OCI-LY3 (cell line): Measurements from ENCODE around the gene SMYD3.

Experiments used
- H2AFZ ChIP-seq: fragments of 200-600, 300-600 bp; shearing (Covaris generic); 2 replicates; pipeline ENCODE4 v1.6.0; 2014; ENCODE audit warnings: antibody characterized with exemption, low read depth, low read length
- H3K27ac ChIP-seq: fragments of 200-600, 300-600 bp; sonication (generic); 2 replicates; pipeline ENCODE4 v1.5.1; 2014; ENCODE audit warnings: mild to moderate bottlenecking, low read length, moderate library complexity, mixed read lengths
- H3K27me3 ChIP-seq: fragments of 200-600, 300-600 bp; sonication (generic); 2 replicates; pipeline ENCODE4 v1.6.1; 2014; ENCODE audit warnings: low read depth, low read length, mixed read lengths
- H3K36me3 ChIP-seq: fragments of 200-600, 300-600 bp; sonication (generic); replicated peaks from 2 replicates; pipeline ENCODE3; 2014; ENCODE audit warnings: low read depth, low read length, mixed read lengths
- H3K4me1 ChIP-seq: fragments of 300-600, 200-600 bp; sonication (generic); 2 replicates; pipeline ENCODE4 v1.6.1; 2014; ENCODE audit warnings: low read length, mixed read lengths
- H3K4me2 ChIP-seq: fragments of 200-600, 300-600 bp; sonication (generic); 2 replicates; pipeline ENCODE4 v1.6.1; 2014; ENCODE audit warnings: low read length, mixed read lengths
- H3K4me3 ChIP-seq: fragments of 300-600, 200-600 bp; sonication (generic); 2 replicates; pipeline ENCODE4 v1.5.1; 2014; ENCODE audit warnings: antibody characterized with exemption, mild to moderate bottlenecking, low read length, moderate library complexity
- H3K79me2 ChIP-seq: fragments of 300-600, 200-600 bp; shearing (Covaris generic); 2 replicates; pipeline ENCODE4 v1.6.1; 2014; ENCODE audit warnings: mild to moderate bottlenecking, low read length, mixed read lengths
- H3K9ac ChIP-seq: fragments of 300-600, 200-600 bp; shearing (Covaris generic); 2 replicates; pipeline ENCODE4 v1.6.0; 2014; ENCODE audit warnings: mild to moderate bottlenecking, low read length, moderate library complexity
- H3K9me3 ChIP-seq: fragments of 200-600, 300-600 bp; shearing (Covaris generic); 2 replicates; pipeline ENCODE4 v1.6.1; 2014; ENCODE audit warnings: low read length, mixed read lengths; ENCODE audit not compliant: insufficient read depth
- H4K20me1 ChIP-seq: fragments of 200-600, 300-600 bp; sonication (generic); 2 replicates; pipeline ENCODE4 v1.6.1; 2016; ENCODE audit warnings: low read length, mixed read lengths; ENCODE audit not compliant: insufficient read depth
- CTCF ChIP-seq: fragments of 200-600, 300-600 bp; sonication (generic); IDR thresholded peaks from 2 replicates; pipeline ENCODE4 v1.5.1; 2014; ENCODE audit warnings: antibody characterized with exemption, low read length, low read depth
- EZH2phosphoT487 ChIP-seq: fragments of 200-600 bp; shearing (Covaris generic); IDR thresholded peaks from 2 replicates; pipeline ENCODE4 v1.6.1; 2018; ENCODE audit warnings: antibody characterized with exemption, mixed run types, low read depth

Gene SMYD3

GRCh38 chr1:246193537-246193936, 313.5 kb downstream of the SMYD3 start:
- Histone ChIP-seq H3K27ac (no peak overlapping the region), H3K36me3 (peaks cover 2% of the 10 kb centered on the region), H3K27me3 (no peaks in the 10 kb centered on the region), H3K4me1 (no peaks in the 10 kb centered on the region), H3K9ac (no peak overlapping the region), H3K9me3 (no peaks in the 10 kb centered on the region), H3K4me3 (no peak overlapping the region), H3K4me2 (no peak overlapping the region), H2AFZ (no peak overlapping the region), H3K79me2 (no peaks in the 10 kb centered on the region), H4K20me1 (no peaks in the 10 kb centered on the region)
- TF ChIP-seq CTCF (no peak), EZH2phosphoT487 (no peak)

GRCh38 chr1:246189126-246189525, 318.0 kb downstream of the SMYD3 start:
- no peaks in the 10 kb centered on the region for H3K27me3 ChIP-seq
- no peak overlapping the region for H3K4me2 ChIP-seq
- H3K9me3 ChIP-seq: no peaks in the 10 kb centered on the region
- no peak overlapping the region for H3K4me3 ChIP-seq
- H4K20me1 ChIP-seq: no peaks in the 10 kb centered on the region
- H3K36me3 ChIP-seq: peaks cover 2% of the 10 kb centered on the region
- TF ChIP-seq CTCF (no peak), EZH2phosphoT487 (no peak)
- H2AFZ ChIP-seq: no peak overlapping the region
- no peaks in the 10 kb centered on the region for H3K79me2 ChIP-seq
- H3K27ac ChIP-seq: no peak overlapping the region
- H3K9ac ChIP-seq: no peak overlapping the region
- H3K4me1 ChIP-seq: no peaks in the 10 kb centered on the region

GRCh38 chr1:246187834-246188372, 319.2 kb downstream of the SMYD3 start:
- no peak overlapping the region for H3K4me3 ChIP-seq
- no peaks in the 10 kb centered on the region for H3K79me2 ChIP-seq
- TF ChIP-seq EZH2phosphoT487: no peak
- no peak for TF ChIP-seq CTCF
- no peak overlapping the region for H3K9ac ChIP-seq
- no peak overlapping the region for H3K27ac ChIP-seq
- no peaks in the 10 kb centered on the region for H4K20me1 ChIP-seq
- no peaks in the 10 kb centered on the region for H3K9me3 ChIP-seq
- no peak overlapping the region for H2AFZ ChIP-seq
- H3K27me3 ChIP-seq: no peaks in the 10 kb centered on the region
- no peak overlapping the region for H3K4me2 ChIP-seq
- H3K36me3 ChIP-seq: peaks cover 2% of the 10 kb centered on the region
- no peaks in the 10 kb centered on the region for H3K4me1 ChIP-seq

- H3K9ac ChIP-seq: no peak overlapping the region
- H3K4me1 ChIP-seq: no peaks in the 10 kb centered on the region
- no peak overlapping the region for H3K4me3 ChIP-seq
- H3K9me3 ChIP-seq: no peaks in the 10 kb centered on the region
- H3K27ac ChIP-seq: no peak overlapping the region
- H2AFZ ChIP-seq: no peak overlapping the region
- no peaks in the 10 kb centered on the region for H3K27me3 ChIP-seq
- no peaks in the 10 kb centered on the region for H3K79me2 ChIP-seq
- TF ChIP-seq EZH2phosphoT487: no peak
- no peaks in the 10 kb centered on the region for H3K36me3 ChIP-seq
- H3K4me2 ChIP-seq: no peak overlapping the region
- H4K20me1 ChIP-seq: no peaks in the 10 kb centered on the region
These were observed 322.6 kb downstream of the SMYD3 start for GRCh38 chr1:246184503-246184902.
